A673 (cell line): ENCODE measurements around the gene LRP1B.

Source experiments
- EZH2 ChIP-seq: fragments of 200-600 bp; sonication (generic); IDR thresholded peaks from 2 replicates; pipeline ENCODE4 v1.6.1; 2017; ENCODE audit warnings: borderline replicate concordance, low read depth, mild to moderate bottlenecking, mixed read lengths, antibody characterized with exemption, low read length; ENCODE audit not compliant: poor library complexity, severe bottlenecking
- TF ChIP-seq, protein P1 (sequence below): fragments of 300-800, 200-600 bp; sonication (generic); conservative IDR thresholded peaks from 2 replicates; pipeline ENCODE4 v1.5.1; 2017; ENCODE audit warnings: low read depth, mild to moderate bottlenecking, antibody characterized with exemption, low read length, moderate library complexity, mixed read lengths

DNA sequence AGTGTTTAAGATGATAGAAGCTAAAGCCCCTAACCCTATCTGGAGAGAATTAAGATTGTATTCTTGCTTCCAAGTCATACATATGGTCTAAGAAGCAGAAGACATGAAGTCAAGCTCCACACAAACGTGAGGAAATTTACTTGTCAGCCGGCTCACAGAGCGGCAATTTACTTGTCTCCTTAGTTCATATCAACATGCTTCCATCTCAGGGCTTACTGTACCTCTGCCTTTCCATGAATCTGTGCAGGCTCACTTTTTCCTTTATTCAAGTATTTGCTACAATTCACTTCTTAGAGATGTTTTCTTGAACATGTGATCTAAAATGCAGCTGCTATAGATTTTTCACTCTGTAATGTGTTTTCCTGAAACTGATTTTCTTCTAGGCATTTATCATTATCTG, 1386.4 kb downstream of the LRP1B start:
- TF ChIP-seq, protein P1, sequence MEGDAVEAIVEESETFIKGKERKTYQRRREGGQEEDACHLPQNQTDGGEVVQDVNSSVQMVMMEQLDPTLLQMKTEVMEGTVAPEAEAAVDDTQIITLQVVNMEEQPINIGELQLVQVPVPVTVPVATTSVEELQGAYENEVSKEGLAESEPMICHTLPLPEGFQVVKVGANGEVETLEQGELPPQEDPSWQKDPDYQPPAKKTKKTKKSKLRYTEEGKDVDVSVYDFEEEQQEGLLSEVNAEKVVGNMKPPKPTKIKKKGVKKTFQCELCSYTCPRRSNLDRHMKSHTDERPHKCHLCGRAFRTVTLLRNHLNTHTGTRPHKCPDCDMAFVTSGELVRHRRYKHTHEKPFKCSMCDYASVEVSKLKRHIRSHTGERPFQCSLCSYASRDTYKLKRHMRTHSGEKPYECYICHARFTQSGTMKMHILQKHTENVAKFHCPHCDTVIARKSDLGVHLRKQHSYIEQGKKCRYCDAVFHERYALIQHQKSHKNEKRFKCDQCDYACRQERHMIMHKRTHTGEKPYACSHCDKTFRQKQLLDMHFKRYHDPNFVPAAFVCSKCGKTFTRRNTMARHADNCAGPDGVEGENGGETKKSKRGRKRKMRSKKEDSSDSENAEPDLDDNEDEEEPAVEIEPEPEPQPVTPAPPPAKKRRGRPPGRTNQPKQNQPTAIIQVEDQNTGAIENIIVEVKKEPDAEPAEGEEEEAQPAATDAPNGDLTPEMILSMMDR, result no peak
- TF ChIP-seq EZH2, result no peak
